Measurements from ENCODE around the gene TCAIM.

GRCh38 chr3:44436181-44436580 lies 97.6 kb downstream of the TCAIM start:
- TF ChIP-seq, protein P1, sequence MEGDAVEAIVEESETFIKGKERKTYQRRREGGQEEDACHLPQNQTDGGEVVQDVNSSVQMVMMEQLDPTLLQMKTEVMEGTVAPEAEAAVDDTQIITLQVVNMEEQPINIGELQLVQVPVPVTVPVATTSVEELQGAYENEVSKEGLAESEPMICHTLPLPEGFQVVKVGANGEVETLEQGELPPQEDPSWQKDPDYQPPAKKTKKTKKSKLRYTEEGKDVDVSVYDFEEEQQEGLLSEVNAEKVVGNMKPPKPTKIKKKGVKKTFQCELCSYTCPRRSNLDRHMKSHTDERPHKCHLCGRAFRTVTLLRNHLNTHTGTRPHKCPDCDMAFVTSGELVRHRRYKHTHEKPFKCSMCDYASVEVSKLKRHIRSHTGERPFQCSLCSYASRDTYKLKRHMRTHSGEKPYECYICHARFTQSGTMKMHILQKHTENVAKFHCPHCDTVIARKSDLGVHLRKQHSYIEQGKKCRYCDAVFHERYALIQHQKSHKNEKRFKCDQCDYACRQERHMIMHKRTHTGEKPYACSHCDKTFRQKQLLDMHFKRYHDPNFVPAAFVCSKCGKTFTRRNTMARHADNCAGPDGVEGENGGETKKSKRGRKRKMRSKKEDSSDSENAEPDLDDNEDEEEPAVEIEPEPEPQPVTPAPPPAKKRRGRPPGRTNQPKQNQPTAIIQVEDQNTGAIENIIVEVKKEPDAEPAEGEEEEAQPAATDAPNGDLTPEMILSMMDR (IDR thresholded peaks at IDR 0.05): no peak
- no peak for TF ChIP-seq ZFX (IDR thresholded peaks at IDR 0.05; ENCODE audit: borderline replicate concordance)
